Type B pancreatic cell (in vitro differentiated cells): ENCODE data around the gene TRAPPC8. TPM values are rescaled to one million over a fixed set of nuclear protein-coding genes. Genes with fewer than 3 reads are reported as not detected.
A peak's percentile ranks its signal among the peaks of the same experiment; 100 is the strongest.
"Not testable (repeated sequence)": the region's sequence is repeated elsewhere in the genome, so short reads cannot be mapped to it uniquely, and the experiment has no call there.

Experiments
- DNase-seq: peaks from one replicate; pipeline ENCODE4 v3.0.0; 2021; ENCODE audit warnings: mixed read lengths; ENCODE audit not compliant: unreplicated experiment; ENCODE audit errors: extremely low spot score
- H3K27ac Mint-ChIP-seq: 2 replicates; pipeline ENCODE4 v1.8.0; 2021; ENCODE audit warnings: mild to moderate bottlenecking, mixed read lengths
- H3K27me3 Mint-ChIP-seq: 2 replicates; pipeline ENCODE4 v1.8.0; 2021; ENCODE audit warnings: mixed read lengths
- H3K36me3 Mint-ChIP-seq: 2 replicates; pipeline ENCODE4 v1.8.0; 2021; ENCODE audit warnings: mixed read lengths
- H3K4me1 Mint-ChIP-seq: one replicate; pipeline ENCODE4 v1.8.0; 2021; ENCODE audit warnings: mixed read lengths; ENCODE audit not compliant: unreplicated experiment
- H3K4me3 Mint-ChIP-seq: 2 replicates; pipeline ENCODE4 v1.8.0; 2021; ENCODE audit warnings: mild to moderate bottlenecking, mixed read lengths
- H3K9me3 Mint-ChIP-seq: 2 replicates; pipeline ENCODE4 v1.8.0; 2021; ENCODE audit warnings: mixed read lengths
- total RNA-seq: library from RNA; stranded (reverse); gene quantifications from 2 replicates; pipeline ENCODE4 v1.2.1, GENCODE V29; 2021; ENCODE audit warnings: low replicate concordance
- TF ChIP-seq, protein P1 (sequence below): fragments of 200-600 bp; sonication (generic); conservative IDR thresholded peaks from 2 replicates; pipeline ENCODE4 v1.5.0; 2021; ENCODE audit warnings: antibody characterized with exemption, mild to moderate bottlenecking

Gene TRAPPC8
- total RNA-seq, 1 donor from 2014 or later, result 43.6 TPM

DNA sequence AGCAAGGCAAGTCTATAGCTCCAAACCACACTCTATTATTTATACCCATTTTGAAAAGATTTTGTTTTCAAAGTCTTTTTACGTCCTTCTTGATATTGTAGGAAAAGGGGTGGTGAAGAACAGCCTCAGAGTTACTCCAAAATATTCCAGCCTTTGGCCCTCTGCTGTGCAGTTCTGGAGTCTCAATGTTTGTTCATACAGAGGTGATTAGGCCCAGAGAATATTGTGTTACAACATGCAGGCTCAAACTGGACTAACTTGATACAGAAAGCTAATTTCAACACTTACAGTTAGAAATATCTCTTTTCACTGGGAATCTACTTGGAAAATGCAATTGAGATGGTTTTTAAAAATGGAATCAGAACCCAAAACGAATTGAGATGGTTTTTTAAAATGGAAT is 141.8 kb downstream of the TRAPPC8 start:
- no peak overlapping the region for H3K4me3 Mint-ChIP-seq
- H3K36me3 Mint-ChIP-seq, result no peaks in the 10 kb centered on the region
- H3K9me3 Mint-ChIP-seq, result no peaks in the 10 kb centered on the region
- no peak for DNase-seq
- H3K4me1 Mint-ChIP-seq, result no peaks in the 10 kb centered on the region
- no peaks in the 10 kb centered on the region for H3K27me3 Mint-ChIP-seq
- H3K27ac Mint-ChIP-seq, result no peak overlapping the region
- TF ChIP-seq, protein P1, sequence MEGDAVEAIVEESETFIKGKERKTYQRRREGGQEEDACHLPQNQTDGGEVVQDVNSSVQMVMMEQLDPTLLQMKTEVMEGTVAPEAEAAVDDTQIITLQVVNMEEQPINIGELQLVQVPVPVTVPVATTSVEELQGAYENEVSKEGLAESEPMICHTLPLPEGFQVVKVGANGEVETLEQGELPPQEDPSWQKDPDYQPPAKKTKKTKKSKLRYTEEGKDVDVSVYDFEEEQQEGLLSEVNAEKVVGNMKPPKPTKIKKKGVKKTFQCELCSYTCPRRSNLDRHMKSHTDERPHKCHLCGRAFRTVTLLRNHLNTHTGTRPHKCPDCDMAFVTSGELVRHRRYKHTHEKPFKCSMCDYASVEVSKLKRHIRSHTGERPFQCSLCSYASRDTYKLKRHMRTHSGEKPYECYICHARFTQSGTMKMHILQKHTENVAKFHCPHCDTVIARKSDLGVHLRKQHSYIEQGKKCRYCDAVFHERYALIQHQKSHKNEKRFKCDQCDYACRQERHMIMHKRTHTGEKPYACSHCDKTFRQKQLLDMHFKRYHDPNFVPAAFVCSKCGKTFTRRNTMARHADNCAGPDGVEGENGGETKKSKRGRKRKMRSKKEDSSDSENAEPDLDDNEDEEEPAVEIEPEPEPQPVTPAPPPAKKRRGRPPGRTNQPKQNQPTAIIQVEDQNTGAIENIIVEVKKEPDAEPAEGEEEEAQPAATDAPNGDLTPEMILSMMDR, result no peak

DNA sequence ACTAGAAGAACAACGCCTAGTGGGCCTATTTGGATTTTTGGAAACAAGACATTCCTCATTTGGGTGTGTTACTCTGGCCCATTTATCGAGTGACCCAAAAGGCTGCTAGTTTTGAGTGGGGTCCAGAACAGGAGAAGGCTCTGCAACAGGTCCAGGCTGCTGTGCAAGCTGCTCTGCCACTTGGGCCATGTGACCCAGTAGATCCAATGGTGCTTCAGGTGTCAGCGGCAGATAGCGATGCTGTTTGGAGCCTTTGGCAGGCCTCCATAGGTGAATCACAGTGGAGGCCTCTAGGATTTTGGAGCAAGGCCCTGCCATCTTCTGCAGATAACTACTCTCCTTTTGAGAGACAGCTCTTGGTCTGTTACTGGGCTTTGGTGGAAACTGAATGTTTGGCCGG is 143.7 kb downstream of the TRAPPC8 start:
- not testable (repeated sequence) for H3K4me1 Mint-ChIP-seq, H3K4me3 Mint-ChIP-seq, DNase-seq, H3K9me3 Mint-ChIP-seq, H3K27me3 Mint-ChIP-seq, H3K27ac Mint-ChIP-seq, H3K36me3 Mint-ChIP-seq

- TF ChIP-seq, protein P1, result no peak
- Mint-ChIP-seq H3K27me3 (no peaks in the 10 kb centered on the region), H3K4me1 (no peaks in the 10 kb centered on the region), H3K4me3 (no peak overlapping the region), H3K9me3 (no peaks in the 10 kb centered on the region), H3K27ac (no peak overlapping the region), H3K36me3 (no peaks in the 10 kb centered on the region)
- DNase-seq, result no peak
Measured at GRCh38 chr18:31798399-31798798, 144.5 kb downstream of the TRAPPC8 start.

- Mint-ChIP-seq H3K4me1 (no peaks in the 10 kb centered on the region), H3K4me3 (no peak overlapping the region), H3K27ac (no peak overlapping the region), H3K9me3 (no peaks in the 10 kb centered on the region), H3K27me3 (no peaks in the 10 kb centered on the region), H3K36me3 (no peaks in the 10 kb centered on the region)
- TF ChIP-seq, protein P1, result no peak
- no peak for DNase-seq
Measured at GRCh38 chr18:31795747-31796146, 147.2 kb downstream of the TRAPPC8 start.

GRCh38 chr18:31793531-31793930 is 149.4 kb downstream of the TRAPPC8 start:
- Mint-ChIP-seq H3K9me3 (no peaks in the 10 kb centered on the region), H3K27me3 (no peaks in the 10 kb centered on the region), H3K27ac (peak overlapping the region; percentile 39), H3K36me3 (no peaks in the 10 kb centered on the region), H3K4me1 (no peaks in the 10 kb centered on the region), H3K4me3 (no peak overlapping the region)
- DNase-seq, result no peak
- TF ChIP-seq, protein P1, result no peak

DNA sequence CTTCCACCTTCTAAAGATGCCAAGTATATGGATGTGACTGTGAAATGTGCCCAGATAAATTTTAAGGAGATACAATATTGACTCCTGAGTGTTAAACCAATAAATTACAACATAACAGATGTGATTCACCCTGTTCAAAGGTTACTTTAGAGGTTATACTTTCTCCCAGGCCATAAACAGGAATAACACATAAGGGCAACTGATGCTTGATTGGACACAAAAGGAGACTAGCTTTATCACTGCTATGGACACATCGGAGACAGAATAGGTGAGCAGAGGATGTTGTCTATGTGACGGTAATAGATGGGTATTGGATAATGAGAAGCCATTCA is 150.4 kb downstream of the TRAPPC8 start:
- no peak overlapping the region for H3K4me3 Mint-ChIP-seq
- DNase-seq, result no peak
- TF ChIP-seq, protein P1, result no peak
- H3K27me3 Mint-ChIP-seq, result no peaks in the 10 kb centered on the region
- no peak overlapping the region for H3K27ac Mint-ChIP-seq
- no peaks in the 10 kb centered on the region for H3K4me1 Mint-ChIP-seq
- no peaks in the 10 kb centered on the region for H3K9me3 Mint-ChIP-seq
- H3K36me3 Mint-ChIP-seq, result no peaks in the 10 kb centered on the region
